Loucy (cell line): Measurements from ENCODE around the gene COL13A1.

ENCODE experiments used
- H2AFZ ChIP-seq: fragments of 200-600 bp; sonication (generic); 2 replicates; pipeline ENCODE4 v1.6.0; 2016; ENCODE audit warnings: antibody characterized with exemption, mild to moderate bottlenecking, low read length, moderate library complexity
- H3F3A ChIP-seq: fragments of 200-600 bp; 2 replicates; pipeline ENCODE4 v1.6.0; 2016; ENCODE audit warnings: antibody characterized with exemption, low read depth, mild to moderate bottlenecking
- H3K27me3 ChIP-seq: fragments of 200-600 bp; sonication (generic); 2 replicates; pipeline ENCODE4 v1.6.1; 2014; ENCODE audit warnings: low read length, mild to moderate bottlenecking; ENCODE audit not compliant: insufficient read depth, poor library complexity, severe bottlenecking
- H3K36me3 ChIP-seq: fragments of 200-600 bp; sonication (generic); 2 replicates; pipeline ENCODE4 v1.6.1; 2016; ENCODE audit warnings: low read length; ENCODE audit not compliant: insufficient read depth
- H3K4me1 ChIP-seq: fragments of 200-600 bp; sonication (generic); 2 replicates; pipeline ENCODE4 v1.5.1; 2014; ENCODE audit warnings: low read length, mild to moderate bottlenecking; ENCODE audit not compliant: insufficient read depth, poor library complexity, severe bottlenecking
- H3K4me2 ChIP-seq: fragments of 200-600 bp; sonication (generic); 2 replicates; pipeline ENCODE4 v1.6.0; 2014; ENCODE audit warnings: antibody characterized with exemption, low read length, low read depth, mild to moderate bottlenecking; ENCODE audit not compliant: poor library complexity, severe bottlenecking
- H3K4me3 ChIP-seq: fragments of 200-600 bp; sonication (generic); 2 replicates; pipeline ENCODE4 v1.5.1; 2014; ENCODE audit warnings: low read length, mild to moderate bottlenecking, mixed read lengths; ENCODE audit not compliant: poor library complexity, severe bottlenecking
- H3K79me2 ChIP-seq: fragments of 200-600 bp; sonication (generic); 2 replicates; pipeline ENCODE4 v1.6.1; 2014; ENCODE audit warnings: low read length; ENCODE audit not compliant: insufficient read depth
- H3K9ac ChIP-seq: fragments of 200-600 bp; sonication (generic); 2 replicates; pipeline ENCODE4 v1.6.0; 2014; ENCODE audit warnings: mild to moderate bottlenecking, low read depth, low read length, moderate library complexity; ENCODE audit not compliant: poor library complexity, severe bottlenecking
- H3K9me2 ChIP-seq: fragments of 200-600 bp; sonication (generic); replicated peaks from 2 replicates; pipeline ENCODE4 v1.6.1; 2016; ENCODE audit warnings: low read depth, low read length, mixed read lengths
- H3K9me3 ChIP-seq: fragments of 200-600 bp; sonication (generic); 2 replicates; pipeline ENCODE4 v1.6.1; 2014; ENCODE audit warnings: mild to moderate bottlenecking, antibody characterized with exemption, low read length, low read depth; ENCODE audit not compliant: insufficient read depth
- H4K20me1 ChIP-seq: fragments of 200-600 bp; sonication (generic); 2 replicates; pipeline ENCODE4 v1.6.0; 2014; ENCODE audit warnings: antibody characterized with exemption, low read length, mild to moderate bottlenecking; ENCODE audit not compliant: insufficient read depth, poor library complexity, severe bottlenecking
- CTCF ChIP-seq: fragments of 200-600 bp; sonication (generic); conservative IDR thresholded peaks from 2 replicates; pipeline ENCODE4 v1.5.1; 2014; ENCODE audit warnings: mild to moderate bottlenecking, antibody characterized with exemption, low read length
- EZH2phosphoT487 ChIP-seq: fragments of 200-600 bp; IDR thresholded peaks from 2 replicates; pipeline ENCODE4 v1.6.1; 2018; ENCODE audit warnings: antibody characterized with exemption, mild to moderate bottlenecking, moderate library complexity, borderline replicate concordance

Gene COL13A1

GRCh38 chr10:69846293-69846921, 44.7 kb downstream of the COL13A1 start:
- H3K9me3 ChIP-seq: no peaks in the 10 kb centered on the region
- H3K27me3 ChIP-seq: no peaks in the 10 kb centered on the region
- no peaks in the 10 kb centered on the region for H4K20me1 ChIP-seq
- H3K79me2 ChIP-seq: no peaks in the 10 kb centered on the region
- no peak overlapping the region for H3K4me3 ChIP-seq
- no peak overlapping the region for H3K9ac ChIP-seq
- H3F3A ChIP-seq: no peaks in the 10 kb centered on the region
- H3K4me2 ChIP-seq: peak overlapping the region; percentile 11
- H3K9me2 ChIP-seq: no peaks in the 10 kb centered on the region
- 0 out of 2 replicates have a peak overlapping the region, but pooled peaks have one; percentile 61 for H2AFZ ChIP-seq
- no peaks in the 10 kb centered on the region for H3K36me3 ChIP-seq
- TF ChIP-seq CTCF: no peak
- TF ChIP-seq EZH2phosphoT487: no peak
- H3K4me1 ChIP-seq: peaks cover 12% of the 10 kb centered on the region

GRCh38 chr10:69847458-69847857, 45.8 kb downstream of the COL13A1 start:
- no peaks in the 10 kb centered on the region for H3K36me3 ChIP-seq
- TF ChIP-seq EZH2phosphoT487 (no peak), CTCF (no peak)
- no peak overlapping the region for H3K4me3 ChIP-seq
- H3K9ac ChIP-seq: no peak overlapping the region
- no peaks in the 10 kb centered on the region for H3K27me3 ChIP-seq
- no peaks in the 10 kb centered on the region for H3K79me2 ChIP-seq
- no peak overlapping the region for H2AFZ ChIP-seq
- H3K9me3 ChIP-seq: no peaks in the 10 kb centered on the region
- no peaks in the 10 kb centered on the region for H3F3A ChIP-seq
- H4K20me1 ChIP-seq: no peaks in the 10 kb centered on the region
- H3K9me2 ChIP-seq: no peaks in the 10 kb centered on the region
- peaks cover 12% of the 10 kb centered on the region for H3K4me1 ChIP-seq
- H3K4me2 ChIP-seq: no peak overlapping the region

- H3F3A ChIP-seq: no peaks in the 10 kb centered on the region
- no peaks in the 10 kb centered on the region for H3K27me3 ChIP-seq
- no peak for TF ChIP-seq CTCF
- no peak for TF ChIP-seq EZH2phosphoT487
- H3K4me2 ChIP-seq: no peak overlapping the region
- peaks cover 12% of the 10 kb centered on the region for H3K4me1 ChIP-seq
- no peak overlapping the region for H3K4me3 ChIP-seq
- H3K36me3 ChIP-seq: no peaks in the 10 kb centered on the region
- H4K20me1 ChIP-seq: no peaks in the 10 kb centered on the region
- no peak overlapping the region for H2AFZ ChIP-seq
- H3K79me2 ChIP-seq: no peaks in the 10 kb centered on the region
- no peaks in the 10 kb centered on the region for H3K9me3 ChIP-seq
- H3K9me2 ChIP-seq: no peaks in the 10 kb centered on the region
- no peak overlapping the region for H3K9ac ChIP-seq
These were observed 46.2 kb downstream of the COL13A1 start for GRCh38 chr10:69847883-69848282.
